GM23248 (cell line): ENCODE data around the gene NECTIN4. TPM values are rescaled to one million over a fixed set of nuclear protein-coding genes. Genes with fewer than 3 reads are reported as not detected.
A peak's percentile ranks its signal among the peaks of the same experiment; 100 is the strongest.

Source experiments
- DNase-seq: peaks from one replicate; pipeline ENCODE4 v3.0.0-alpha.2; 2015
- H2AFZ ChIP-seq: fragments of 200-600 bp; sonication (generic); 2 replicates; pipeline ENCODE4 v1.6.1; 2016; ENCODE audit warnings: antibody characterized with exemption
- H3F3A ChIP-seq: fragments of 200-600 bp; sonication (generic); 2 replicates; pipeline ENCODE4 v1.6.1; 2016; ENCODE audit warnings: mild to moderate bottlenecking, antibody characterized with exemption, mixed run types; ENCODE audit not compliant: insufficient read depth
- H3K27ac ChIP-seq: fragments of 200-600 bp; sonication (generic); 2 replicates; pipeline ENCODE4 v1.5.1; 2016; ENCODE audit warnings: mild to moderate bottlenecking
- H3K27me3 ChIP-seq: fragments of 200-600 bp; sonication (generic); replicated peaks from 2 replicates; pipeline ENCODE4 v1.6.1; 2016; ENCODE audit warnings: mild to moderate bottlenecking; ENCODE audit not compliant: insufficient read depth
- H3K36me3 ChIP-seq: fragments of 200-600 bp; sonication (generic); 2 replicates; pipeline ENCODE4 v1.6.1; 2016; ENCODE audit warnings: low read depth, mild to moderate bottlenecking
- H3K4me1 ChIP-seq: fragments of 200-600 bp; sonication (generic); 2 replicates; pipeline ENCODE4 v1.6.1; 2016; ENCODE audit warnings: mild to moderate bottlenecking; ENCODE audit not compliant: insufficient read depth
- H3K4me2 ChIP-seq: fragments of 200-600 bp; sonication (generic); one replicate; pipeline ENCODE4 v1.6.1; 2016; ENCODE audit warnings: mild to moderate bottlenecking; ENCODE audit not compliant: unreplicated experiment
- H3K4me3 ChIP-seq: fragments of 200-600 bp; sonication (generic); 2 replicates; pipeline ENCODE4 v1.5.1; 2016; ENCODE audit warnings: mild to moderate bottlenecking
- H3K79me2 ChIP-seq: fragments of 200-600 bp; sonication (generic); 2 replicates; pipeline ENCODE4 v1.6.1; 2016; ENCODE audit warnings: mild to moderate bottlenecking; ENCODE audit not compliant: insufficient read depth
- H3K9ac ChIP-seq: fragments of 200-600 bp; sonication (generic); 2 replicates; pipeline ENCODE4 v1.6.1; 2016; ENCODE audit warnings: mild to moderate bottlenecking
- H3K9me2 ChIP-seq: fragments of 200-600 bp; sonication (generic); 2 replicates; pipeline ENCODE4 v1.6.1; 2016; ENCODE audit warnings: mixed run types, mild to moderate bottlenecking, moderate library complexity; ENCODE audit not compliant: insufficient read depth
- H3K9me3 ChIP-seq: fragments of 200-600 bp; sonication (generic); one replicate; pipeline ENCODE4 v1.6.1; 2017; ENCODE audit warnings: low read depth
- H4K20me1 ChIP-seq: fragments of 200-600 bp; sonication (generic); 2 replicates; pipeline ENCODE4 v1.6.0; 2016; ENCODE audit not compliant: insufficient read depth
- EZH2 ChIP-seq: fragments of 200-600 bp; sonication (generic); IDR thresholded peaks from 2 replicates; pipeline ENCODE4 v1.6.1; 2018; ENCODE audit warnings: antibody characterized with exemption, mild to moderate bottlenecking; ENCODE audit not compliant: insufficient read depth, poor library complexity, severe bottlenecking
- EZH2phosphoT487 ChIP-seq: fragments of 200-600 bp; sonication (generic); IDR thresholded peaks from 2 replicates; pipeline ENCODE4 v1.6.1; 2018; ENCODE audit warnings: antibody characterized with exemption, moderate library complexity, mild to moderate bottlenecking, low read depth; ENCODE audit not compliant: insufficient read depth
- WGBS, 2 experiments: methylation state at CpG; one replicate each; pipeline ENCODE4 v1.1.6; 2015 to 2017; ENCODE audit warnings: low lambda C conversion rate in 2 of 2, low coverage in 1 of 2; ENCODE audit errors: missing lambda C conversion rate in 2 of 2; 5-methylcytosine and 5-hydroxymethylcytosine counted together
- in situ Hi-C: fragments of 300-500 bp; cut with MboI; formaldehyde crosslinking; loops from 2 replicates; pipeline ENCODE4 v1.15.0; 2020
- polyA plus RNA-seq: library from polyadenylated mRNA; unstranded; fragments of >200 nt; fragmentation: Nextera tagmentation; extraction: Ambion mirVana; gene quantifications from 2 replicates; pipeline ENCODE4 v1.2.1, GENCODE V29; 2016
- total RNA-seq: library from RNA; depleted of rRNA; stranded (reverse); fragments of >200 nt; shearing (Covaris generic); gene quantifications from 2 replicates; pipeline ENCODE4 v1.2.3, GENCODE V29; 2014

NECTIN4 gene
- total and polyA plus RNA-seq, 2 experiments from 2014 or later = 0.40 to 0.54 TPM

GRCh38 chr1:161072751-161073449 lies 16.5 kb downstream of the NECTIN4 start:
- H3K4me3 ChIP-seq = no peak overlapping the region
- in situ Hi-C loops = no loop called here
- H2AFZ ChIP-seq = no peak overlapping the region
- H3K9ac ChIP-seq = no peak overlapping the region
- no peak overlapping the region for H3K27ac ChIP-seq
- no peaks in the 10 kb centered on the region for H3K4me1 ChIP-seq
- no peak for DNase-seq
- no peaks in the 10 kb centered on the region for H4K20me1 ChIP-seq
- H3K4me2 ChIP-seq = no peak overlapping the region
- 88 to 89% methylated on average over 19 of the region's 19 CpGs for WGBS, 2 experiments
- no peaks in the 10 kb centered on the region for H3K36me3 ChIP-seq
- no peaks in the 10 kb centered on the region for H3F3A ChIP-seq
- no peaks in the 10 kb centered on the region for H3K27me3 ChIP-seq
- no peak for TF ChIP-seq EZH2phosphoT487
- no peak for TF ChIP-seq EZH2
- H3K9me3 ChIP-seq = no peaks in the 10 kb centered on the region
- no peaks in the 10 kb centered on the region for H3K79me2 ChIP-seq
- H3K9me2 ChIP-seq = no peaks in the 10 kb centered on the region

- Histone ChIP-seq H3K9me2 (no peaks in the 10 kb centered on the region), H3K4me1 (no peaks in the 10 kb centered on the region), H3F3A (no peaks in the 10 kb centered on the region), H3K27ac (no peak overlapping the region), H2AFZ (no peak overlapping the region), H3K4me2 (no peak overlapping the region), H3K9me3 (no peaks in the 10 kb centered on the region), H3K36me3 (no peaks in the 10 kb centered on the region), H3K9ac (no peak overlapping the region), H3K4me3 (no peak overlapping the region), H4K20me1 (no peaks in the 10 kb centered on the region), H3K27me3 (no peaks in the 10 kb centered on the region), H3K79me2 (no peaks in the 10 kb centered on the region)
- 59 to 63% methylated on average over 9 of the region's 9 CpGs for WGBS, 2 experiments
- peak; percentile 79 for DNase-seq
- TF ChIP-seq EZH2 = no peak
- TF ChIP-seq EZH2phosphoT487 = no peak
- in situ Hi-C loops = no loop called here
These were observed 17.4 kb downstream of the NECTIN4 start for GRCh38 chr1:161071886-161072371.

GRCh38 chr1:161070761-161071160 lies 18.6 kb downstream of the NECTIN4 start:
- Histone ChIP-seq H3F3A (no peaks in the 10 kb centered on the region), H3K4me3 (no peak overlapping the region), H4K20me1 (no peaks in the 10 kb centered on the region), H3K79me2 (no peaks in the 10 kb centered on the region), H3K9ac (no peak overlapping the region), H3K36me3 (no peaks in the 10 kb centered on the region), H3K9me3 (no peaks in the 10 kb centered on the region), H3K4me2 (no peak overlapping the region), H3K4me1 (no peaks in the 10 kb centered on the region), H3K9me2 (no peaks in the 10 kb centered on the region), H2AFZ (no peak overlapping the region), H3K27me3 (no peaks in the 10 kb centered on the region), H3K27ac (no peak overlapping the region)
- DNase-seq = no peak
- TF ChIP-seq EZH2phosphoT487 (no peak), EZH2 (no peak)
- 83 to 90% methylated on average over 4 of the region's 4 CpGs for WGBS, 2 experiments
- in situ Hi-C loops = no loop called here

GRCh38 chr1:161069731-161070270 lies 19.6 kb downstream of the NECTIN4 start, which contains the start of gene ARHGAP30:
ARHGAP30 (minus strand) TSS chr1:161069891; CDS start chr1:161069624, 267 bp downstream.
- Histone ChIP-seq H4K20me1 (no peaks in the 10 kb centered on the region), H2AFZ (no peak within 1 kb of the TSS), H3F3A (no peaks in the 10 kb centered on the region), H3K4me3 (no peak within 1 kb of the TSS), H3K9me2 (no peaks in the 10 kb centered on the region), H3K9me3 (no peaks in the 10 kb centered on the region), H3K27me3 (no peaks in the 10 kb centered on the region), H3K27ac (no peak within 1 kb of the TSS), H3K79me2 (no peaks in the 10 kb centered on the region), H3K4me2 (no peak within 1 kb of the TSS), H3K4me1 (no peaks in the 10 kb centered on the region), H3K9ac (no peak within 1 kb of the TSS), H3K36me3 (no peaks in the 10 kb centered on the region)
- TF ChIP-seq EZH2 (no peak), EZH2phosphoT487 (no peak)
- 82 to 83% methylated on average over 9 of the region's 9 CpGs for WGBS, 2 experiments
- DNase-seq = no peak
- in situ Hi-C loops = no loop called here
